GM19467 (cell line): ENCODE data around the gene B4GALNT3.

Experiments used
- ATAC-seq: cut with Tn5 transposase; IDR thresholded peaks from one replicate; pipeline ENCODE4 v1.9.1; 2021; ENCODE audit warnings: mild to moderate bottlenecking, moderate library complexity; ENCODE audit not compliant: unreplicated experiment

B4GALNT3 gene

DNA sequence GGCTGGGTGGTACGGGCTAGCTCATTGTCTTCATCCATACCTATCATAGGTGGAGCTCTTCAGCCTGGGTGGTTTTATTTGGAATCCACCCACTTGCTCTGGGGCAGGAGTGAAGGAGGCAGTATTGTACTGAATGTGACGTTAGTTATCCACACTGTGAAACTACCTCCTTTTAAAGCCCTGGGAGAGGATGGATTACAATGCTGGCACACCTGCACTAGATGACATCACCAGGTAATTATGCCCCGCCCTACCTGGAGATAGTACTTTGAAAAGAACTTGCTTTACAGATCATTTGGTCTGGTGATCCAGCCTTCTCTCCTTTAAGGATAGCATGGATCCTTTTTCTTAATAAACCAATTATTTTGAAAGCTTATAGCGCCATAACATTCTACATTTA, 78.0 kb downstream of the B4GALNT3 start:
- ATAC-seq: no peak

DNA sequence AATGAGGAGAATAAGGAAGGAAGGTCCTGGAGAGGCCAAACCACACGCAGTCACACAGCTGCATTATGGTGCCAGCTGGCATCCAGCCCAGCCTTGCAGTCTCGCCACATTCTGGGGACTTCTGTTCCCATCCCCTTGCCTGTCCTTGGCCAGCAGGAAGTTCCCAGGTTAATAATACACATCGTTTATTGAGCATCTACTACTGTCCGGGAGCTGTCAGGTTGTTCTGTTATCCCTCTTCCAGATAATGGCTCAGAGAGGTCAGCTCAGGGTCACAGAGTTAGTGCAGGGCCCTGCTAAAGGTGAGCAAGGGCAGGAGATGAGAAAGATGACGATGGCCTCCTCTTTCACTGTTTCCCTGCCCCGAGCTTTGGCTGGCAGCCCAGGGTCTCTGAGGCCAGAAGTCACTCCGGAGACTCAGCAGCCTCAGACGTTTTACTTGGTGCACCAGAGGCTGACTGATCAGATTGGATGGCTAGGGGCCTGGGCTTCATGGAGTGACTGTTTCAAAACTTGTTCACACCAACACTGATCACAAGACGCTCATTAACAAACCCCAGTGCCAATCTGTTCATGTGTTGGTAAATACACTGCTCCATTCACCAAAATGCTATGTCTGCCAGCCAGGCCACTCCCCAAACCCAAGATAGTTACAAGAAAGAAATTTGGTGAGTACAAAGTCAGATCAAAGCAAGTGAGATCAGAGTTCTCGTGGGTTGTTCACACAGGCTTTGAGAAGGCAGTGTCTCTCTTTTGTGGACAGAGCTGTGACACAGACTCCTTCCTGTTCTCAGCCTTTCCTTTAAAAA, 79.2 kb downstream of the B4GALNT3 start:
- no peak for ATAC-seq

DNA sequence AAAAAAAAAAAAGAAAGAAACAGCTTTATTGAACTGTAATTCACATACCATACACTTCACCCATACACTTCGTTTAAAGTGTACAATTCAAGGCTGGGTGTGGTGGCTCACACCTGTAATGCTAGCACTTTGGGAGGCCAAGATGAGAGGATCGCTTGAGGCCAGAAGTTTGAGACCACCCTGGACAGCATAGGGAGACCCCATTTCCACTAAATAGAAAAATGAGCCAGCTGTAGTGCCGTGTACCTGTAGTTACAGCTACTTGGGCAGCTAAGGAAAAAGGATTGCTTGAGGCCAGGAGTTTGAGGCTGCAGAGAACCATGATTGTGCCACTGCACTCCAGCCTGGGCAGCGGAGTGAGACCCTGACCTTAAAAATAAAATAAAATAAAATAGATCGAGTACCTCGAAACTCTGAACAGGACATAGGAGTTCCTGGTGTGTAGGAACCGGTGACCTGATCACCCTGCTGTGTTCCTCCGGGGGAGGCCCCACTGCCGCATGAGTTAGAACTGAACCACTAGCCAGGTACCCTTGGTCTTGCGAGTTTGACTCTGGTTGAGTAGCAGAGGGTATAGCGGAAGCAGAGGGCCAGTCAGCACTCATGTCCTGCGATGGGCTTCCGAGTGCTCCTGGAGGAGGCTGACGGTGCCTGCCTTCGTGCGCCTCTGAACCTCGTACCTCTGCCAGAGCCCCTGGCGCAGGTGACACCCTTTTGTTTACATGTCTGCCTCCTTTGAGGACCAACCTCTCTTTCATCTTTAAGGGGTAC, 80.0 kb downstream of the B4GALNT3 start:
- ATAC-seq: no peak

DNA sequence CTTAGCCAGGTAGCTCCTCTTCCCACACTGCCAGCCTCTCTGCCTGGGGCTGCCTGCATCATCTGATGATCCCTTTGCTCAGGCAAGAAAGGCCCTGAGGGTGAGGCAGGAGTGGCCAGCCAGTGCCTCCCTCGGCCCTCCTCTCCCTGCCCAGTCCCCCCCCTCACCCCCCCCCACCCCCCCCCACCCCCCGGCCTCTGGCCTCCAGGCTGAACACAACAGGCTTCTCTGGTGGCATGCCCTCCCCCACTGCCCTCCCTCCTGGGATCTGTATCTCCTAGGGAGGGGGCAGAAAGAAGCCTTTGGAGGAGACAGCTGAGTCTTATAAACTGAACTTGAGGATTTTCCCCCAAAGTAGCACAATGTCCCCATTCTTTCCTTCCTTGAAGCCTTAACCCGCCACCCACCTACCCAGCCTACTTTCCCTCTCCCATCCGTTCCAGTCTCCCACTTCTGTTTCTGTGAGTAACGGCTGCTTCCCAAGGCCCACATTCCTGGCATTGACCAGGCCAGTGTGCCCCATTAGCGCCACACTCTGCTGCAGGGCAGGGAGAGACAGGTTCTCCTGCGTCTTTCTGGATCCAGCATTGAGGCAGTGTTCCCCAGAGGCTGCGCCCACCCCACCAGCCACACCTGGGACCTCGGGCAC, 82.1 kb downstream of the B4GALNT3 start:
- ATAC-seq: no peak

DNA sequence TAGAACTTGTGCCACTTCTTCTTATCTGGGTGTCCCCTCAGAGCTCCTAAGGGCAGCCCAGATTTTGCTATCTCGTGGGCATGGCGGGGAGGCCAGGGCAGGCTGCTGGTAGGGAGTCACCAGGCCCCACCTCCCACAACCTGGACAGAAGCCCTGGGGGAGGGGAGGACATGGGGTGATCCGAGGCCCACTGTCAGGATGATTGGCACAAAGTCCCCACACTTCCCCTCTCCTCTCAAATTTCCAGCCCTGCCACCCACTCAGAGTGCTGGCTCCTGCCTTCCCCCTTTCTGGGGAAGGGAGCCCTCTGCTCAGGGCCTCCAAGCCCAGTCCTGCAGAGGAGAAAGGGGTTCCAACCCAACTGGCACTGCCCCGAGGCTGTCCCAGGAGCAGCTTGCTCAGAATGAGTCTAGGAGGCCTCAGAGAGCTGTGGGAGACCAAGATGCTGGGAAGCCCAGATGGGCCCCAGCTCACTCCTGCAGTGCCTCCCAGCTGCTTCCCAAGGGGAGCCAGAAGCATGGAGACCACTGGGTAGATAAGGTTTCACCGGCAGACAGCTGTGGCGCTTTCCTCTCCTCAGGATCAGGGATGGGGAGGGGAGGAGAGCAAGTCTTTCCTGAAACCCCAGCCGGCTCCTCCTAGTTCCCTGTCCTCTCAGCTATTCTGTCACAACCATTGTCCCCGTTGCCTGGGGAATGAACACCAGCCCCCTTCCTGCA, 82.8 kb downstream of the B4GALNT3 start:
- ATAC-seq: no peak

DNA sequence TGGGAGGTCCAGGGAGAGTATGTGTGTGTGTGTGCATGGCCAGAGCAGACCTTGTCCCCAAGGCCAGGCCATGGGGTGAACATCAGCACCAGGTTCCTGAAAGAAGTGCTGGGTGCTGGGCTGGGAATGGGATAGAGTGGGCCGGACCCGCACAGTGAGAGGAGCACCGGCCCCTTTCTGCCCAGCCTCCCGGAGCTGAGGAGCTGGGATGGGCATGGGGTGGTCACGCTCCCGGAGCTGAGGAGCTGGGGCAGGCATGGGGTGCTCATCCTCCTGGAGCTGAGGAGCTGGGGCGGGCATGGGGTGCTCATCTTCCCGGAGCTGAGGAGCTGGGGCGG, 83.3 kb downstream of the B4GALNT3 start:
- no peak for ATAC-seq

DNA sequence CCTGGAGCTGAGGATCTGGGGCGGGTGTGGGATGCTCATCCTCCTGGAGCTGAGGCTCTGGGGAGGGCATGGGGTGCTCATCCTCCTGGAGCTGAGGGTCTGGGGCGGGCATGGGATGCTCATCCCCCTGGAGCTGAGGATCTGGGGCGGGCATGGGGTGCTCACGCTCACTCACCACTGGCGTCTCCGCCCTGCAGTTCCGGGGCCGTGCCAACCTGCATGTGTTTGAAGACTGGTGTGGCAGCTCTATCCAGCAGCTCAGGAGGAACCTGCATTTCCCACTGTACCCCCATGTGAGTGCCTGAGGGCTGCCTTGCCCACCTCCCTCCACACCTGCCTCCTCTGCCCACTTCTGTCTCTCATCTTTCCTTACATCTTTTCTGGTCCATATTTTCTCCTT, 84.4 kb downstream of the B4GALNT3 start:
- no peak for ATAC-seq

DNA sequence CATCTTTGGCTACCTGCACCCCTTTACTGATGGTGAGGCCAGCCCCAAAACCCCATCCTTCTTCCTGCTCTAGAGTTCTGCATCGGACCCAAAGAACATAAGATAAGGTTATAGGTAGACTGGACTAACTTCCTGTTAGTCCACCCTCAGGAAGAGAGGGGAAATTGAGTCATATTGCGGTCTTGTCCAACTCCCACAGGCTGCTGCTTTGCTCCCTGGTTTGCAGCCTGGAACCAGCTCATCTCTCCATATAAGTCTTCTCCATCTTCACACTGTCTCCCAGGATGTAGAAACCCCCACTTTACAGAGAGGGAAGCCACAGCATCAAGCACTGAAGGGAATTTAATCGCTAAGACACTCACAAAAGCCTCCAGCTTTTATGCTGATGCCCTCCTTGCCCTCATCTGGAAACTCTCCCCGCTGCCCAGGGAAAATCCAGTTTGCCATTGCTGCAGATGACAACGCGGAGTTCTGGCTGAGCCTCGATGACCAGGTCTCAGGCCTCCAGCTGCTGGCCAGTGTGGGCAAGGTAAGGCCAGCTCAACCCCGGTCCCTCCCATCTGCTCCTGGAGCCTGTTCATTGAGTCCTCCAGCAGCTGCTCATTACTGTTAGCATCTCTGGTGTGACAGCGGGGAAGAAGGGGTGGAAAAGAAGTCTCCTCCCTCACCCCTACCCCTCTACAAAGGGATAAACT, 85.3 kb downstream of the B4GALNT3 start:
- ATAC-seq: no peak

DNA sequence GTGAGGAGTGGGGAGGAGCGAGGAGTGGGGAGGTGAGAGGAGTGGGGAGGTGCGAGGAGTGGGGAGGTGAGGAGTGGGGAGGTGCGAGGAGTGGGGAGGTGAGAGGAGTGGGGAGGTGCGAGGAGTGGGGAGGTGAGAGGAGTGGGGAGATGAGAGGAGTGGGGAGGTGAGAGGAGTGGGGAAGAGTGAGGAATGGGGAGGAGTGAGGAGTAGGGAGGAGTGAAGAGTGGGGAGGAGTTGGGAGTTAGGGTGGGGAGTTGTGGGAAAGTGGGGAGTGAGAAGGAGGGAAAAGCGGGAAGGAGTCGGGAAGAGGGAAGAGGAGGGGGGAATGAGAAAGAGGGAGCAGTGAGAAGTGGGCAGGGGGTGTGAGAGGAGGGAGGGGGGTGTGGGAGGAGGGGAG, 86.1 kb downstream of the B4GALNT3 start:
- no peak for ATAC-seq

DNA sequence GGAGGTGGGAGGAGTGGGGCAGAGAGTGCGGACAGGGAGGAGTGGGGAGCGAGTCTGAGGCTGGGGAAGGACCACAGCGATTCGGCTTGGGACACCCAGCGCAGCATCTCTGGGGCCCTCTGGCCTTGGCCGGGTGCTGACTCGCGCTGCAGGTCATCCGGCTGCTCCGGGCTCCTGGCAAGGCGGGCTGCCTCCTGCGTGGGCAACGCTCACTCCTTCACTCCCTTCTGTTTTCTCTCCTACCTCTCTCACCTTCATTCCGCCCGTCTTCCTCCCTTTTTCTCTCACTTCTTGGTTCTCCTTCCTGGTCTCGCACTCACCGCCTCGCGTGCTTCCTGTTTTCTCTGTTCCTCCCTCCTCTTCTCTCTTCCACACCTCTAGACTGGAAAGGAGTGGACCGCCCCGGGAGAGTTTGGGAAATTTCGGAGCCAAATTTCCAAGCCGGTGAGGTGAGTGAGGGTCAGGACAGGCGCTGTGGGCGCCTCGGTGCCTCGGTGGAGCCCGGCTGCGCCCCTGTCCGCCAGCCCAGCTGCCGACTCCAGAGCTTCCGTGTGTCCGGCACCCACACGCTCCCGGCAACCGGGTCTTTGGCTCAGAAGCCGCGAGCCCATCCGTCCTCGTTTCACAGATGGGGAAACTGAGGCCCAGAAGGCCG, 86.7 kb downstream of the B4GALNT3 start:
- no peak for ATAC-seq

DNA sequence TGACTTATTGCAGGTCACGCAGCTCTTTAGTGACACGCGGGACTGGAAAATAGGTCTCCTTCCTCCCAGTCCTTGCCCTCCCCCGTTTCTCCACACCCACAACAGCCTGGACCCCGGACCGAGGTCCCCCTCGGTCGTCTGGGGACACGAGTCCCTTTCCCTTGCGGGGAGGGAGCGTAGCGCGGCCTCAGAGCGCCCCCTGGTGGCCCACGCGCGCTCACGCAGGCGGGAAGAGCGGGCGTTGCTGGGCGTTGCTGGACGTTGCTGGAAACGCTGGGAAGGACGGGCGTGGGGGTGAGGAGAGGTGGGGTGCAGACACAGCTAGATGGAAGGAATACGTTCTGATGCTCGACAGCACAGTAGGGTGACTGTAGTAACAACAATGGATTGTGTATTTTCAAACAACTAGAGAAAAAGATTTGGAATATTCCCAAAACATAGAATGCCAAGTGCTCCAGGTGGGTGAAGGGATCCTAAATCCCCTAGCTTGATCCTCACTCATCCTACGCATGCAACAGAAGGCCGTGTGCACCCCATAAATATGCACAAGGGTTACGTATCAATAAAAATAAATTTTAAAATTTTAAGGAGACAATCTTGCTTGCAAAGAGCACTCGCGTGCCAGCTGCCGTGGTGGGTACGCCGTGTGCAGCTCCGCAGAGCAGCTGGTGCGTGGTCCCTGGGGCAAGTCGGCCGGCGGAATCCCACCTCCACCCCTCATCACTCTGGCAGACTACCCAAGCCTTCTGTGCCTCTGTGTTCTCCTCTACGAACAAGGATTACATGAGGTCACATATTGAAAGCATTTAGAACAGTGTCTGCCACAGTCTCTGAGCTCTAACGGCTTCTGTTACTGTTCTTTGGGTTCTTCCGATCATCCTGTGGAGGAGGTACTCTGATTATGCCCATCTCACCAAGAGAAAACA, 87.4 kb downstream of the B4GALNT3 start:
- peak; percentile 50 for ATAC-seq

DNA sequence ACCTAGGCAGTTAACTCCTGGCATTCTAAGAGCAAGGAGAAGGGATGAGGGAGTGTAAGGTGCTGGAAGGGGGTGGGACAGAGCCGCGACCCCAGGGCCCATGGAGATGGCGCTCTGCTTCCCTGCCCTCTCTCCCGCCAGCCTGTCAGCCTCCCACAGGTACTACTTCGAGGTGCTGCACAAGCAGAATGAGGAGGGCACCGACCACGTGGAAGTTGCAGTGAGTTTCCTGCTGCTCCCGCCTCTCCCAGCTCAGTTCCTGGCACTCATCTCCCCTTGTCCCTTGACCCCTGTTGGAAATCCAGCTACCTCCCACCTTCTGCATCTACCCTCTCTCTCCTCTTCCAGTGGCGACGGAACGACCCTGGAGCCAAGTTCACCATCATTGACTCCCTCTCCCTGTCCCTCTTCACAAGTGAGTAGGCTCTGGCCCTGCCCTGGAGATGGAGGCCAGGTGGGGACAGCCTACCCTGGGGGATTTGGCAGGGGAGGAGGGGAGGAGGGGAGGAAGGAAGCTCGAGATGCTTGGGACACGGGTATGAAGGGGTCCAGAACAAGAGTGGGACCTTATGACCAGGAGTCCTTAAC, 88.2 kb downstream of the B4GALNT3 start:
- ATAC-seq: no peak

DNA sequence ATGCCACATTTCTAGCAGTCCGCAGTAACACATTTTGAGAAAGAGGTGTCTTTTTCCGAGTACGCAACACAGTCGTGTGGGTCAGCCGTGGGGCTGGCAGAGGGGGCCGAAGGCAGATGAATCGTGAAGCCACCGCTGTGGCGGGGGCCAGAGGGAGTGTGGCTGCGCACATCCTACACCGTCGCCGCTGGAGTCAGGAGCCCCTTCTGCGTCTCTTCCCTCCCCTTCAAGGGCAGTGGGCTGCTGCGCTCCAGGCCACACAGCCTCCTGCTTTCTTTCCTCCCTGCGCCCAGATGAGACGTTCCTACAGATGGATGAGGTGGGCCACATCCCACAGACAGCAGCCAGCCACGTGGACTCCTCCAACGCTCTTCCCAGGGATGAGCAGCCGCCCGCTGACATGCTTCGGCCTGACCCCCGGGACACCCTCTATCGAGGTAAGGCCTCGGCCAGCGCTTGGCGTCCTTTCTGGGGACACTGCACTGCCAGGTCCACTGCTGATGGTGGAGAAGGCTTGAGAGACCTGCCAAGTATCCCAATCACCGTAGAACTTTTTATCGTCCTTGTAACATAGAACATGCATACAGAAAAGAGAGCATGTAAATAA, 89.8 kb downstream of the B4GALNT3 start:
- ATAC-seq: no peak

DNA sequence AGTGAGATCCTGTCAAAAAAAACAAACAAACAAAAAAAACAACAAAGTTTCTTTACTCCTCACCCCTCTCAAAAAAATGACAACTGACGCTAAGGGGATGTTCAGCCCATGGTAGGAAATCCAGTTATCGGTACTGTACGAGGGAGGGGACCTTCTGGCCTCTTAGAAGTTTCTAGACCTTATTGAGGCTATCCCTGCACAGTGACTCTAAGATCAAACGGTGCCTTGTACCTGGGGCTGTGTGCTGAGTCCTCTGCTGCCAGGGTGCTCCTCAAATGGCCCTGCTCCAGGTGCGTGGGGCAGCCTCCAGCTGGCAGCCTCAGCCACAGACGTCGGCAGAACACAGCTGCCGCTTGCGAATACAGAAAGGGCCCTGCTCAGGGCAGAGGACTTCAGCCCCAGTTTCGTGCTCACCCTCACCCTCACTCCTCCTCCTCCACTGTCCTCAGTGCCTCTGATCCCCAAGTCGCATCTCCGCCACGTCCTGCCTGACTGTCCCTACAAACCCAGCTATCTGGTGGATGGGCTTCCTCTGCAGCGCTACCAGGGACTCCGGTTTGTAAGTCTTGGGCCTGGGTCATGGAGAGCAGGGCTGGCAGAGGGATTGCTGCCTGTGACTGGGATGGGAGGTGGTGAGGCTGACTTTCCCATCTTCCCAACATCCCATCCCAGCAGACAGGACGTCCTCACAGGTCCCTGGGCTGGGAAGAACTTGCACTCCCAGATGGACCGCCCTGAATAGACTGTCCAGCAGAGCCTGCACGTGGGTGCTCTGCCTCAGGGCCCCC, 90.9 kb downstream of the B4GALNT3 start:
- no peak for ATAC-seq

DNA sequence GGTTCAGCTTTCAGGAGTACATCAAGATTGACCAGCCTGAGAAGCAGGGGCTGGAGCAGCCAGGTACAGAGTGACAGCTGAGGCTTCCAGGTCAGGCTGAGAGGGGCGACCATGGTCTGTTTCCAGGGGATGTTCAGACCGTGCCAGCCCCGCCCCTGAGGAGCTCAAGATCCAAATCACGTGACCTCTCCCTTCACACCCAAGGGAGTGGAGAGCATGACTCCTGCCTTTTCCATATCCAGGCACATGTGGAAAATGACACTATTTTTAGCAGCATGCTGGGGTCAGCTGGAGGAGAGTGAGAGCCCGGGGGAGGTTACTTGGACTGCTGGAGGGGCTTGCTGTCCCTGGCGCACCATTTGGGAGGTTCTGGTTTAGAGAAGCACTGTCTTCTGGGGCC, 92.7 kb downstream of the B4GALNT3 start:
- ATAC-seq: no peak

DNA sequence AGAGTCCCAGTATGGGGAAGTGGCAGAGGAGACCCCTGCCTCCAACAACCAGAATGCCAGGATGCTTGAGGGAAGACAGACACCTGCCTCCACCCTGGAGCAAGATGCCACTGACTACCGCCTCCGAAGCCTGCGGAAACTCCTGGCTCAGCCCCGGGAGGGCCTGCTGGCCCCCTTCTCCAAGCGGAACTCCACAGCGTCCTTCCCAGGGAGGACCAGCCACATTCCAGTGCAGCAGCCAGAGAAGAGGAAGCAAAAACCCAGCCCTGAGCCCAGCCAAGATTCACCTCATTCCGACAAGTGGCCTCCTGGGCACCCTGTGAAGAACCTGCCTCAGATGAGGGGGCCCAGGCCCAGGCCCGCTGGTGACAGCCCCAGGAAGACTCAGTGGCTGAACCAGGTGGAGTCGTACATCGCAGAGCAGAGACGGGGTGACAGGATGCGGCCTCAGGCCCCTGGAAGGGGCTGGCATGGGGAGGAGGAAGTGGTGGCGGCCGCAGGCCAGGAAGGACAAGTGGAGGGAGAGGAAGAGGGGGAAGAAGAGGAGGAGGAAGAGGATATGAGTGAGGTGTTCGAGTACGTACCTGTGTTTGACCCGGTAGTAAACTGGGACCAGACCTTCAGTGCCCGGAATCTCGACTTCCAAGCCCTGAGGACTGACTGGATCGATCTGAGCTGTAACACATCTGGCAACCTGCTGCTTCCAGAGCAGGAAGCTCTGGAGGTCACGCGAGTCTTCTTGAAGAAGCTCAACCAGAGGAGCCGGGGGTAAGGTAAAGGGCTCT, 93.7 kb downstream of the B4GALNT3 start:
- ATAC-seq: no peak

DNA sequence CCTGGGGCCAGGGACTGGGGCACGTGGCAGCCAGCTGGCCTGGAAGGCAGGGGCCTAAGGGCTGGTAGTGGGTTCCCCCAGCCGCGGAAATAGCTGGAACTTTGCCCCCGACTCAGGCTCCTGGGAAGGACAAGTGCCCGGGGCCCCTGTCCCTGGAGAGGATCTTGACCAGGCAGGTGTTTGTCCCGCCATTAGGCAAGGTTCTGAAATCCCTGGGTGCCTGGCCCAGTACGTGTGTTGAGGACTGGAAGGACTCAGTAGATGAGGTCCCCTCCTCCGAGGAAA, 94.2 kb downstream of the B4GALNT3 start:
- no peak for ATAC-seq
